Right lobe of liver (tissue), 6 donors: ENCODE measurements around the gene SRXN1. TPM values are rescaled to one million over a fixed set of nuclear protein-coding genes. Genes with fewer than 3 reads are reported as not detected.

Experiments used
- ATAC-seq, 4 donors: fragments of 200-7000 bp; cut with Tn5 transposase; one replicate each; pipeline ENCODE4 v1.9.1; 2020; ENCODE audit warnings: mild to moderate bottlenecking in 4 of 4, moderate library complexity in 4 of 4
- DNase-seq, 3 donors: peaks; one replicate each; pipeline ENCODE4 v3.0.0-alpha.2; 2020
- H3K27ac ChIP-seq, 3 donors: fragments of 200-600 bp; one replicate each; pipeline ENCODE4 v1.8.0; 2022
- H3K27me3 ChIP-seq, 2 donors: fragments of 200-600 bp; one replicate each; pipeline ENCODE4 v1.8.0; 2022
- H3K36me3 ChIP-seq, 4 donors: fragments of 200-600 bp; sonication (generic) in 1 of 4; one replicate each; pipeline versions ENCODE4 v1.5.1 to v1.8.0; 2017 to 2022; ENCODE audit warnings: control low read depth in 1 of 4
- H3K4me1 ChIP-seq, 4 donors: fragments of 200-600 bp; sonication (generic) in 1 of 4; one replicate each; pipeline versions ENCODE4 v1.5.1 to v1.8.0; 2017 to 2022; ENCODE audit warnings: control low read depth in 1 of 4
- H3K4me3 ChIP-seq, 3 donors: fragments of 200-600 bp; one replicate each; pipeline ENCODE4 v1.8.0; 2022
- H3K9me3 ChIP-seq, 4 donors: fragments of 200-600 bp; sonication (generic) in 1 of 4; one replicate each; pipeline versions ENCODE4 v1.5.1 to v1.8.0; 2017 to 2022; ENCODE audit warnings: control low read depth in 1 of 4
- POLR2A ChIP-seq: fragments of 450-650 bp; IDR thresholded peaks from one replicate; pipeline ENCODE4 v1.6.1; 2017; ENCODE audit warnings: antibody characterized with exemption, mild to moderate bottlenecking
- WGBS: methylation state at CpG from one replicate; pipeline ENCODE4 v1.1.6; 2018; ENCODE audit warnings: low coverage, low lambda C conversion rate; ENCODE audit not compliant: insufficient coverage; ENCODE audit errors: missing lambda C conversion rate; 5-methylcytosine and 5-hydroxymethylcytosine counted together
- intact Hi-C, 2 donors: fragments of 100-400 bp; cut with DNase I; formaldehyde crosslinking; loops; one replicate each; pipeline versions ENCODE4 v1.11.2 to v1.14.1; 2022
- total RNA-seq, 6 experiments: library from RNA; depleted of rRNA in 2 of 6; stranded (reverse); fragments of >200 nt in 2 of 6; fragmentation: NEBNext Ultra II Directional in 3 of 6; extraction: Animal tissue kit (Norgen Biotek cat#: 25700) in 3 of 6; gene quantifications; one replicate each; pipeline versions ENCODE4 v1.1.0 to v1.2.4, GENCODE V29; 2016 to 2023
- TF ChIP-seq, protein P1 (sequence below), 4 donors: fragments of 200-600 bp in 3 of 4; fragments of 450-650 bp in 1 of 4; IDR thresholded peaks; one replicate each; pipeline versions ENCODE4 v1.5.1 to v1.8.0; 2016 to 2022; ENCODE audit warnings: antibody characterized with exemption in 4 of 4, mild to moderate bottlenecking in 2 of 4
- donor health status: DM: no; HTN: yes; CAD: no.
- donor health status: DM: no; HTN: no; CAD: no.
- donor health status: DM: no; HTN: no; CAD: no.
- donor health status: DM: no; HTN: yes; CAD: no.
- donor health status: DM: no; HTN: yes; CAD: no.

The SRXN1 gene
- total RNA-seq, 6 experiments from 2014 or later, result 14.4 to 166 (median 46.0) TPM

DNA sequence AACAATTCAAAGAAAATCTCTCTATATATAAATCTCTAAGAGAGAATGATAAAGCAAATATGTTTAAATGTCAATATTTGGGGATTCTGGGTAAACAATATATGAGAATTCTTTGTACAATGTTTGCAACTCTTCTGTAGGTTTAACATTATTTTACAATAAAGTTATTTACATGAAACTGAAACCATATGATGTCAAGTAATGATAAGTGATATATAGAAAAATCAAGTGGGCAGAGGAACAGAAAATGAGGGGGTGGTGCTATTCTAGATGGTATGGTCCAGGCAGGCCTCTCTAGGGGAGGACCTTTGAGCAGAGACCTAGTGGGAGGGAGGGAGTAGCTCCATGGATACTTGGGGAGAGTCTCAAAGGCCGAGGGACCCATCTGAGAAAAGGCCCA, 39.0 kb upstream of the SRXN1 start:
- Histone ChIP-seq H3K4me3 (no peak overlapping the region), H3K9me3 (no peaks in the 10 kb centered on the region), H3K27me3 (no peaks in the 10 kb centered on the region), H3K4me1 (no peaks in the 10 kb centered on the region), H3K27ac (no peak overlapping the region), H3K36me3 (no peaks in the 10 kb centered on the region)
- TF ChIP-seq POLR2A, result no peak
- TF ChIP-seq, protein P1, sequence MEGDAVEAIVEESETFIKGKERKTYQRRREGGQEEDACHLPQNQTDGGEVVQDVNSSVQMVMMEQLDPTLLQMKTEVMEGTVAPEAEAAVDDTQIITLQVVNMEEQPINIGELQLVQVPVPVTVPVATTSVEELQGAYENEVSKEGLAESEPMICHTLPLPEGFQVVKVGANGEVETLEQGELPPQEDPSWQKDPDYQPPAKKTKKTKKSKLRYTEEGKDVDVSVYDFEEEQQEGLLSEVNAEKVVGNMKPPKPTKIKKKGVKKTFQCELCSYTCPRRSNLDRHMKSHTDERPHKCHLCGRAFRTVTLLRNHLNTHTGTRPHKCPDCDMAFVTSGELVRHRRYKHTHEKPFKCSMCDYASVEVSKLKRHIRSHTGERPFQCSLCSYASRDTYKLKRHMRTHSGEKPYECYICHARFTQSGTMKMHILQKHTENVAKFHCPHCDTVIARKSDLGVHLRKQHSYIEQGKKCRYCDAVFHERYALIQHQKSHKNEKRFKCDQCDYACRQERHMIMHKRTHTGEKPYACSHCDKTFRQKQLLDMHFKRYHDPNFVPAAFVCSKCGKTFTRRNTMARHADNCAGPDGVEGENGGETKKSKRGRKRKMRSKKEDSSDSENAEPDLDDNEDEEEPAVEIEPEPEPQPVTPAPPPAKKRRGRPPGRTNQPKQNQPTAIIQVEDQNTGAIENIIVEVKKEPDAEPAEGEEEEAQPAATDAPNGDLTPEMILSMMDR (IDR thresholded peaks at IDR 0.05), result no peak
- no CpG with 5 or more reads among the region's 1 CpG for WGBS
- ATAC-seq (no peak), DNase-seq (no peak)
- intact Hi-C loops, result no loop called here

DNA sequence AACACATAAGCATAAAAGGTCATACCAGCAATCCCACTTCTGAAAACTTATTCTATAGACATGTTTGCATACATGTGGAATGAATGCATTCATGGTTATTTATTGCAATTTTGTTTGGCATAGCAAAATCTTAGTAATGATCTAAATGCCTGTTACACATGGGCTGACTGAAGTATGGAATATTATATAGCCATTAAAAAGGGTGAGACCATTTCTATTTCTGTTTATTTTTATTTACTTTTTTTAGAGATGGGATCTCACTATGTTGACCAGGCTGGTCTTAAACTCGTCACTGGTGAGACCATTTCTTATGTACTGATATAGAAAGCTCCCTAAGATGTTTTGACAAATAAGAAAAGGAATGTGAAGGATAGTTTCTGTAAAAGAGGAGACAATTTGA, 36.9 kb upstream of the SRXN1 start:
- Histone ChIP-seq H3K9me3 (no peaks in the 10 kb centered on the region), H3K27ac (no peak overlapping the region), H3K4me1 (no peaks in the 10 kb centered on the region), H3K36me3 (no peaks in the 10 kb centered on the region), H3K27me3 (no peaks in the 10 kb centered on the region), H3K4me3 (no peak overlapping the region)
- intact Hi-C loops, result no loop called here
- TF ChIP-seq, protein P1 (IDR thresholded peaks at IDR 0.05), result no peak
- no peak for TF ChIP-seq POLR2A
- DNase-seq (no peak), ATAC-seq (no peak)
- WGBS, result 25% methylated on average over 1 of the region's 1 CpG

DNA sequence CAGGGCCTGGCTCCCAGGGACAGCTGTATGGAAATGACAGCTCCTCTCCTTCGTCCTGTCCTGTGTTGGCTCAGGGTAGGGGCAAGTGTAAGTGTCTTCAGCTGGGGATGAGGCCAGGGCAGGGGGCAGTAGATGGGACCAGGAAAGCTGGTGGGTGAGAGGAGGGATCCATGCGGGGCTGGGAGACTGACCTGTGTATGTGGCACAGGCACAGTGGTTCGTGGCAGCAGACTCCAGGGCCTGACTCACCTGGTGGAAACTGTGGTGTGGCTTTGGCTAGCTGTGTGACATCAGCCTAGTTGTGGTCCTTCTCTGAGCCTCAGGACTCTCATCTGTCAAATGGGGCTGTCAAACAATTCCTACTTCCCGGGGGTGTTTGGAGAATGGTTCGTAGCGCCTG, 36.3 kb upstream of the SRXN1 start:
- Histone ChIP-seq H3K36me3 (no peaks in the 10 kb centered on the region), H3K9me3 (no peaks in the 10 kb centered on the region), H3K4me1 (no peaks in the 10 kb centered on the region), H3K27me3 (no peaks in the 10 kb centered on the region), H3K4me3 (no peak overlapping the region), H3K27ac (no peak overlapping the region)
- DNase-seq (no peak), ATAC-seq (peak in 1 of 4 donors; percentile 29)
- WGBS, result 63% methylated on average over 3 of the region's 6 CpGs
- intact Hi-C loops, result no loop called here
- TF ChIP-seq, protein P1 (IDR thresholded peaks at IDR 0.05), result no peak
- no peak for TF ChIP-seq POLR2A

DNA sequence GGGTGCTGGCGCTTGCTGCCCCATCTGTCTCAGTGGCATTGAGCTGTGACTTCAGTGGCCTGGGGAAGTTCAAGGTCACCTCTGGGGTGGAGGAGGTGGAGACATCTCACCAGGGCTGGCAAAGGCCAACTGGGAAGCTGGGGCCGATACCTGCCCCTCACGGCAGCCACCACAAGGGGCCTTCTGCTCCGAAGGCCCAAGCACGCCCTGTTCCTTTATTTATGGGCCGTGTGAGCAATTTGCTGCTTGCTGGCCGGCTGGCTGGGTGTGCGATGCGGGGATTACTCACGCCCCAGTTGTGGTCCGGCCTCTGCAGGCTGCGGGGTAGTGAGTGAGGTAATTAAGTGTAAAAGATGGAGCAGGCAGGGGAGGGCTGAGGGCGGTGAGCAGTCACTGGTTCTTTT, 35.8 kb upstream of the SRXN1 start:
- no peaks in the 10 kb centered on the region for H3K27me3 ChIP-seq
- 22% methylated on average over 12 of the region's 13 CpGs for WGBS
- H3K4me3 ChIP-seq, result no peak overlapping the region
- DNase-seq (no peak), ATAC-seq (no peak)
- H3K4me1 ChIP-seq, result no peaks in the 10 kb centered on the region
- no peaks in the 10 kb centered on the region for H3K9me3 ChIP-seq
- intact Hi-C loops, result no loop called here
- TF ChIP-seq, protein P1 (IDR thresholded peaks at IDR 0.05), result no peak
- no peak for TF ChIP-seq POLR2A
- no peaks in the 10 kb centered on the region for H3K36me3 ChIP-seq
- no peak overlapping the region for H3K27ac ChIP-seq
